Mucosa of descending colon (tissue), 3 donors: ENCODE measurements around the gene GALNT7. TPM values are rescaled to one million over a fixed set of nuclear protein-coding genes. Genes with fewer than 3 reads are reported as not detected.

Experiments
- ATAC-seq: fragments of 200-7000 bp; cut with Tn5 transposase; one replicate; pipeline ENCODE4 v1.9.1; 2020; ENCODE audit warnings: mild to moderate bottlenecking, moderate library complexity
- DNase-seq, 3 donors: peaks; one replicate each; pipeline ENCODE4 v3.0.0-alpha.2; 2020
- H3K36me3 ChIP-seq: fragments of 200-600 bp; one replicate; pipeline ENCODE4 v1.8.0; 2021; ENCODE audit warnings: low read depth, mild to moderate bottlenecking
- H3K4me1 ChIP-seq: fragments of 200-600 bp; one replicate; pipeline ENCODE4 v1.8.0; 2021; ENCODE audit warnings: low read depth, mild to moderate bottlenecking
- H3K4me3 ChIP-seq: fragments of 200-600 bp; one replicate; pipeline ENCODE4 v1.8.0; 2021; ENCODE audit warnings: mild to moderate bottlenecking
- H3K9me3 ChIP-seq: fragments of 200-600 bp; one replicate; pipeline ENCODE4 v1.8.0; 2021; ENCODE audit warnings: mild to moderate bottlenecking
- intact Hi-C, 2 donors: fragments of 100-400 bp; cut with DNase I in 1 of 2; cut with micrococcal nuclease in 1 of 2; formaldehyde crosslinking; loops; one replicate each; pipeline versions ENCODE4 v1.11.0 to v1.11.1; 2022; cut with DNase I, micrococcal nuclease
- total RNA-seq, 3 donors: library from RNA; stranded (reverse); fragmentation: NEBNext Ultra II Directional in 2 of 3; extraction: Animal tissue kit (Norgen Biotek cat#: 25700) in 2 of 3; gene quantifications; one replicate each; pipeline versions ENCODE4 v1.2.1 to v1.2.4, GENCODE V29; 2021 to 2023
- TF ChIP-seq, protein P1 (sequence below): fragments of 200-600 bp; IDR thresholded peaks from one replicate; pipeline ENCODE4 v1.8.0; 2022; ENCODE audit warnings: antibody characterized with exemption, mild to moderate bottlenecking
- donor health status: DM: no; HTN: no; CAD: no; lungs with moderate emphysema.
- donor health status: DM: no; HTN: no; CAD: no.
- donor health status: DM: no; HTN: yes; CAD: no.

The GALNT7 gene
- total RNA-seq, 3 donors from 2014 or later: 61.4 to 141 (median 109) TPM

- H3K36me3 ChIP-seq: no peaks in the 10 kb centered on the region
- intact Hi-C loops: no loop called here
- no peaks in the 10 kb centered on the region for H3K9me3 ChIP-seq
- DNase-seq: no peak
- TF ChIP-seq, protein P1, sequence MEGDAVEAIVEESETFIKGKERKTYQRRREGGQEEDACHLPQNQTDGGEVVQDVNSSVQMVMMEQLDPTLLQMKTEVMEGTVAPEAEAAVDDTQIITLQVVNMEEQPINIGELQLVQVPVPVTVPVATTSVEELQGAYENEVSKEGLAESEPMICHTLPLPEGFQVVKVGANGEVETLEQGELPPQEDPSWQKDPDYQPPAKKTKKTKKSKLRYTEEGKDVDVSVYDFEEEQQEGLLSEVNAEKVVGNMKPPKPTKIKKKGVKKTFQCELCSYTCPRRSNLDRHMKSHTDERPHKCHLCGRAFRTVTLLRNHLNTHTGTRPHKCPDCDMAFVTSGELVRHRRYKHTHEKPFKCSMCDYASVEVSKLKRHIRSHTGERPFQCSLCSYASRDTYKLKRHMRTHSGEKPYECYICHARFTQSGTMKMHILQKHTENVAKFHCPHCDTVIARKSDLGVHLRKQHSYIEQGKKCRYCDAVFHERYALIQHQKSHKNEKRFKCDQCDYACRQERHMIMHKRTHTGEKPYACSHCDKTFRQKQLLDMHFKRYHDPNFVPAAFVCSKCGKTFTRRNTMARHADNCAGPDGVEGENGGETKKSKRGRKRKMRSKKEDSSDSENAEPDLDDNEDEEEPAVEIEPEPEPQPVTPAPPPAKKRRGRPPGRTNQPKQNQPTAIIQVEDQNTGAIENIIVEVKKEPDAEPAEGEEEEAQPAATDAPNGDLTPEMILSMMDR: no peak
- ATAC-seq: no peak
- H3K4me1 ChIP-seq: no peaks in the 10 kb centered on the region
- H3K4me3 ChIP-seq: no peak overlapping the region
Observed at GRCh38 chr4:173138624-173139023, 30.0 kb upstream of the GALNT7 start.

GRCh38 chr4:173139561-173139960, 29.1 kb upstream of the GALNT7 start:
- ATAC-seq: no peak
- H3K4me3 ChIP-seq: no peak overlapping the region
- intact Hi-C loops: no loop called here
- DNase-seq: no peak
- no peaks in the 10 kb centered on the region for H3K9me3 ChIP-seq
- no peaks in the 10 kb centered on the region for H3K4me1 ChIP-seq
- H3K36me3 ChIP-seq: no peaks in the 10 kb centered on the region
- TF ChIP-seq, protein P1: no peak

- Histone ChIP-seq H3K9me3 (no peaks in the 10 kb centered on the region), H3K4me1 (no peaks in the 10 kb centered on the region), H3K36me3 (no peaks in the 10 kb centered on the region), H3K4me3 (no peak overlapping the region)
- DNase-seq (no peak), ATAC-seq (no peak)
- intact Hi-C loops: no loop called here
- TF ChIP-seq, protein P1: no peak
Observed at GRCh38 chr4:173145131-173145530, 23.5 kb upstream of the GALNT7 start.

- no peaks in the 10 kb centered on the region for H3K9me3 ChIP-seq
- no peak overlapping the region for H3K4me3 ChIP-seq
- DNase-seq: no peak
- intact Hi-C loops: no loop called here
- H3K4me1 ChIP-seq: no peaks in the 10 kb centered on the region
- TF ChIP-seq, protein P1: no peak
- no peaks in the 10 kb centered on the region for H3K36me3 ChIP-seq
- no peak for ATAC-seq
Observed at GRCh38 chr4:173146456-173146855, 22.2 kb upstream of the GALNT7 start.

DNA sequence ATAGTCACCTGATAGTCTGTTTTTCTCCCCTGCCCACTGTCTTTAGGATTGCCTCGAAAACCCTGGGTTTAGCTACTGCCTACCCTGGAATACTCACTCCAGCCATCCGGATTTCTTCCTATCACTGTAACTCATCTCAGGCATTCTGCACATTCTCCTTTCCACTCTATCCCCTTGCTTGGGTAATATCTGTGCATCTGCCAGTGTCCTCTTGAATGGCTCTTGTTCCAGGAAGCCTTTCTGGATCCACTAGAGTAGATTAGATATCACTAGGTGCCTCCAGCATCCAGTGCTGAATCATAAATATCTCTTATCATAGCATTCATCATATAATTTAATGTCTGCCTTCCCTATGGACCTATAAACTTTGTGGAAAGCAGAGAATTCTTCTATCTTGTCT, 17.1 kb upstream of the GALNT7 start:
- TF ChIP-seq, protein P1: no peak
- no peaks in the 10 kb centered on the region for H3K4me1 ChIP-seq
- no peaks in the 10 kb centered on the region for H3K9me3 ChIP-seq
- DNase-seq (no peak), ATAC-seq (no peak)
- intact Hi-C loops: no loop called here
- no peak overlapping the region for H3K4me3 ChIP-seq
- no peaks in the 10 kb centered on the region for H3K36me3 ChIP-seq

DNA sequence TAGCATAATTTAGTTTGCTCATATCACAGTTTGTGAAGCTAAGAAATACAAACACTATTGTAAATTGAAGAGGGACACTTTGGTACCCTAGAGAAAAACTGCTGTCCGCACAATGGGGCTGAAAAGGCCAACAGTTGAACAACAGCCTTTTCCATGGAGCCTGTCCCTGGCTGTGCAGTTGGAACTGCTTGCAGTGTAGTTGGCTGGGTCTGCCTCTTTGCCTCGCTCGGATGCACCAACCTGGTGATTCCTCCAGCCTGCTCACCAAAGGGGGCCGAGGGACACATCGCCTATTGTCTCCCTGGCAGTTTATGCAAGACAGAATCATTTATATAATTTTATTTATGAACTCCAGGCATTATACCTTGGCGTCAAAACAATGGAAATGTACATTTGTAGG, 16.5 kb upstream of the GALNT7 start:
- Histone ChIP-seq H3K4me3 (no peak overlapping the region), H3K9me3 (no peaks in the 10 kb centered on the region), H3K4me1 (no peaks in the 10 kb centered on the region), H3K36me3 (no peaks in the 10 kb centered on the region)
- intact Hi-C loops: no loop called here
- ATAC-seq: no peak
- no peak for DNase-seq
- TF ChIP-seq, protein P1: no peak
